SJCRH30 (cell line): ENCODE results near the gene HARBI1. TPM values are rescaled to one million over a fixed set of nuclear protein-coding genes. Genes with fewer than 3 reads are reported as not detected.

Experiments used
- DNase-seq, 2 experiments: peaks; one replicate each; pipeline ENCODE4 v3.0.0-alpha.2; 2015 to 2020
- H3K27ac ChIP-seq: fragments of 250-450 bp; sonication (Bioruptor Pico); 2 replicates; pipeline ENCODE4 v1.5.1; 2020; ENCODE audit warnings: mild to moderate bottlenecking, moderate library complexity
- H3K27me3 ChIP-seq: fragments of 250-450 bp; sonication (Bioruptor Pico); 2 replicates; pipeline ENCODE4 v1.5.1; 2020; ENCODE audit warnings: mild to moderate bottlenecking, moderate library complexity
- H3K36me3 ChIP-seq: fragments of 250-450 bp; sonication (Bioruptor Pico); 2 replicates; pipeline ENCODE4 v1.5.1; 2020; ENCODE audit warnings: mild to moderate bottlenecking, moderate library complexity
- H3K4me1 ChIP-seq: fragments of 250-450 bp; sonication (Bioruptor Pico); 2 replicates; pipeline ENCODE4 v1.5.1; 2020; ENCODE audit warnings: mild to moderate bottlenecking, moderate library complexity
- H3K4me3 ChIP-seq: fragments of 250-450 bp; sonication (Bioruptor Pico); 2 replicates; pipeline ENCODE4 v1.5.1; 2020; ENCODE audit warnings: mild to moderate bottlenecking, moderate library complexity
- H3K9me3 ChIP-seq: fragments of 250-450 bp; sonication (Bioruptor Pico); replicated peaks from 2 replicates; pipeline ENCODE4 v1.5.1; 2020; ENCODE audit warnings: mild to moderate bottlenecking, moderate library complexity
- total RNA-seq: library from RNA; depleted of rRNA; stranded (reverse); fragments of >200 nt; shearing (Covaris generic); gene quantifications from 2 replicates; pipeline ENCODE4 v1.2.3, GENCODE V29; 2014

HARBI1 gene
- total RNA-seq, 1 experiment from 2014 or later = 9.3 TPM

- no peaks in the 10 kb centered on the region for H3K9me3 ChIP-seq
- no peaks in the 10 kb centered on the region for H3K27me3 ChIP-seq
- peaks cover 13% of the 10 kb centered on the region for H3K36me3 ChIP-seq
- peaks cover 11% of the 10 kb centered on the region; the same call in 1 of the 2 replicates for H3K4me1 ChIP-seq
- no peak overlapping the region for H3K4me3 ChIP-seq
- peak; percentile 22 to 36 for DNase-seq
- peak overlapping the region; percentile 68 for H3K27ac ChIP-seq
Measured at GRCh38 chr11:46642627-46643335, 25.8 kb upstream of the HARBI1 start.

GRCh38 chr11:46641639-46642038 lies 24.6 kb upstream of the HARBI1 start:
- H3K4me1 ChIP-seq = peaks cover 13% of the 10 kb centered on the region; the same call in 1 of the 2 replicates
- peaks cover 19% of the 10 kb centered on the region for H3K36me3 ChIP-seq
- H3K4me3 ChIP-seq = no peak overlapping the region
- H3K27me3 ChIP-seq = no peaks in the 10 kb centered on the region
- DNase-seq = no peak
- no peaks in the 10 kb centered on the region for H3K9me3 ChIP-seq
- no peak overlapping the region for H3K27ac ChIP-seq

- Histone ChIP-seq H3K4me3 (no peak overlapping the region), H3K4me1 (peaks cover 13% of the 10 kb centered on the region; the same call in 1 of the 2 replicates), H3K27ac (no peak overlapping the region), H3K27me3 (no peaks in the 10 kb centered on the region), H3K36me3 (peaks cover 19% of the 10 kb centered on the region), H3K9me3 (no peaks in the 10 kb centered on the region)
- no peak for DNase-seq
Measured at GRCh38 chr11:46640036-46640788, 23.2 kb upstream of the HARBI1 start.

- DNase-seq = peak; percentile 29 to 63
- Histone ChIP-seq H3K27ac (no peak overlapping the region), H3K4me3 (no peak overlapping the region), H3K9me3 (no peaks in the 10 kb centered on the region), H3K27me3 (no peaks in the 10 kb centered on the region), H3K36me3 (peaks cover 19% of the 10 kb centered on the region), H3K4me1 (peaks cover 13% of the 10 kb centered on the region; the same call in 1 of the 2 replicates)
Measured at GRCh38 chr11:46639197-46639839, 22.3 kb upstream of the HARBI1 start.

- Histone ChIP-seq H3K27ac (no peak overlapping the region), H3K27me3 (no peaks in the 10 kb centered on the region), H3K4me1 (0 out of 2 replicates have a peak, but pooled peaks cover 4% of the 10 kb centered on the region), H3K9me3 (no peaks in the 10 kb centered on the region), H3K4me3 (no peak overlapping the region), H3K36me3 (peaks cover 21% of the 10 kb centered on the region)
- no peak for DNase-seq
Measured at GRCh38 chr11:46637546-46637945, 20.5 kb upstream of the HARBI1 start.

GRCh38 chr11:46635557-46636139 lies 18.6 kb upstream of the HARBI1 start:
- Histone ChIP-seq H3K4me1 (0 out of 2 replicates have a peak, but pooled peaks cover 4% of the 10 kb centered on the region), H3K36me3 (peaks cover 28% of the 10 kb centered on the region), H3K9me3 (no peaks in the 10 kb centered on the region), H3K4me3 (no peak overlapping the region), H3K27me3 (no peaks in the 10 kb centered on the region), H3K27ac (no peak overlapping the region)
- no peak for DNase-seq

- H3K36me3 ChIP-seq = peaks cover 30% of the 10 kb centered on the region
- H3K4me1 ChIP-seq = 0 out of 2 replicates have a peak, but pooled peaks cover 4% of the 10 kb centered on the region
- DNase-seq = no peak
- H3K9me3 ChIP-seq = no peaks in the 10 kb centered on the region
- H3K27me3 ChIP-seq = no peaks in the 10 kb centered on the region
- H3K4me3 ChIP-seq = no peak overlapping the region
- no peak overlapping the region for H3K27ac ChIP-seq
Measured at GRCh38 chr11:46633291-46634217, 16.5 kb upstream of the HARBI1 start.

GRCh38 chr11:46632502-46632901 lies 15.5 kb upstream of the HARBI1 start:
- Histone ChIP-seq H3K27ac (no peak overlapping the region), H3K27me3 (no peaks in the 10 kb centered on the region)
- no peak for DNase-seq

GRCh38 chr11:46631676-46632075 lies 14.6 kb upstream of the HARBI1 start:
- Histone ChIP-seq H3K4me3 (no peak overlapping the region), H3K27ac (no peak overlapping the region), H3K27me3 (no peaks in the 10 kb centered on the region), H3K9me3 (no peaks in the 10 kb centered on the region), H3K36me3 (peaks cover 24% of the 10 kb centered on the region), H3K4me1 (no peaks in the 10 kb centered on the region)
- no peak for DNase-seq

More at GRCh38 chr11:46632502-46632901, 15.5 kb upstream of the HARBI1 start:
- no peak overlapping the region for H3K4me3 ChIP-seq
- H3K4me1 ChIP-seq = no peaks in the 10 kb centered on the region
- H3K36me3 ChIP-seq = peaks cover 30% of the 10 kb centered on the region
- H3K9me3 ChIP-seq = no peaks in the 10 kb centered on the region

GRCh38 chr11:46630237-46630636 lies 13.2 kb upstream of the HARBI1 start:
- Histone ChIP-seq H3K36me3 (peaks cover 27% of the 10 kb centered on the region), H3K9me3 (no peaks in the 10 kb centered on the region), H3K4me3 (no peak overlapping the region), H3K4me1 (no peaks in the 10 kb centered on the region), H3K27ac (no peak overlapping the region), H3K27me3 (no peaks in the 10 kb centered on the region)
- DNase-seq = no peak

GRCh38 chr11:46628961-46629360 lies 11.9 kb upstream of the HARBI1 start:
- H3K27me3 ChIP-seq = no peaks in the 10 kb centered on the region
- no peak overlapping the region for H3K4me3 ChIP-seq
- H3K4me1 ChIP-seq = no peaks in the 10 kb centered on the region
- H3K36me3 ChIP-seq = peaks cover 33% of the 10 kb centered on the region
- DNase-seq = no peak
- H3K9me3 ChIP-seq = no peaks in the 10 kb centered on the region
- H3K27ac ChIP-seq = no peak overlapping the region

GRCh38 chr11:46625406-46625805 lies 8.4 kb upstream of the HARBI1 start:
- Histone ChIP-seq H3K4me1 (no peaks in the 10 kb centered on the region), H3K27me3 (no peaks in the 10 kb centered on the region), H3K9me3 (no peaks in the 10 kb centered on the region), H3K27ac (no peak overlapping the region), H3K4me3 (no peak overlapping the region), H3K36me3 (peaks cover 25% of the 10 kb centered on the region)
- DNase-seq = no peak

GRCh38 chr11:46618837-46619236 lies 1.8 kb upstream of the HARBI1 start:
- peak overlapping the region; percentile 98 for H3K27ac ChIP-seq

GRCh38 chr11:46617972-46618314 lies 916 bp upstream of the HARBI1 start:
- Histone ChIP-seq H3K9me3 (no peaks in the 10 kb centered on the region), H3K36me3 (0 out of 2 replicates have a peak, but pooled peaks cover 3% of the 10 kb centered on the region), H3K27me3 (no peaks in the 10 kb centered on the region), H3K4me1 (peaks cover 7% of the 10 kb centered on the region; the same call in 1 of the 2 replicates), H3K4me3 (peak overlapping the region; percentile 96), H3K27ac (peak overlapping the region; percentile 98)
- no peak for DNase-seq

More at GRCh38 chr11:46618837-46619236, 1.8 kb upstream of the HARBI1 start:
- peaks cover 7% of the 10 kb centered on the region; the same call in 1 of the 2 replicates for H3K4me1 ChIP-seq
- no peaks in the 10 kb centered on the region for H3K27me3 ChIP-seq
- peak overlapping the region; percentile 96 for H3K4me3 ChIP-seq
- no peaks in the 10 kb centered on the region for H3K9me3 ChIP-seq
- DNase-seq = peak in 1 of 2 experiments; percentile 21
- peaks cover 4% of the 10 kb centered on the region; the same call in 1 of the 2 replicates for H3K36me3 ChIP-seq
